Measurements from ENCODE around the gene RBFA.

Gene RBFA

DNA sequence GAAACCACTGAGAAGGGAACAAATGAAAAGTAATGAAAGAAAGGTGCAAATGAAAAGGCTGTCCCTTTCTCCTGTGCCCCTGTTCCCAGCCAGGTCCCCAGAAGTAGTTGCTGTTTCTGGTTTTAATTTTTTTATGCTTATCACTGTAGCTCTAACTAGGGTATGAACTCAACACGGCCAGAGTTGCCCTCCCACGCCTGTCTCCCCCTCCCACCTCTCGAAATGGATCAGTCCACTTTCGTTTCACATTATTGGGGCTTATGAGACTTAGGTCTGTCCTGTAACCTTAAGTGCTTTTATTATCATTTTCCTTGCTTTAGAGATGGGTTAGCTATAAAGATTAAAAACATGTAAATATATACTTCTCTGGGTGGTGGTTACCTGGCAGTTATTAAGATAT lies 8.6 kb downstream of the RBFA start:
- Mint-ChIP-seq H3K27me3 (ENCODE audit: low read depth, poor library complexity) (peaks cover 3% of the 10 kb centered on the region), H3K27ac (peak overlapping the region; percentile 31), H3K36me3 (ENCODE audit: low read depth) (peaks cover 90% of the 10 kb centered on the region), H3K4me3 (no peak overlapping the region), H3K9me3 (peaks cover 5% of the 10 kb centered on the region), H3K4me1 (peaks cover 15% of the 10 kb centered on the region)
- TF ChIP-seq, protein P1, sequence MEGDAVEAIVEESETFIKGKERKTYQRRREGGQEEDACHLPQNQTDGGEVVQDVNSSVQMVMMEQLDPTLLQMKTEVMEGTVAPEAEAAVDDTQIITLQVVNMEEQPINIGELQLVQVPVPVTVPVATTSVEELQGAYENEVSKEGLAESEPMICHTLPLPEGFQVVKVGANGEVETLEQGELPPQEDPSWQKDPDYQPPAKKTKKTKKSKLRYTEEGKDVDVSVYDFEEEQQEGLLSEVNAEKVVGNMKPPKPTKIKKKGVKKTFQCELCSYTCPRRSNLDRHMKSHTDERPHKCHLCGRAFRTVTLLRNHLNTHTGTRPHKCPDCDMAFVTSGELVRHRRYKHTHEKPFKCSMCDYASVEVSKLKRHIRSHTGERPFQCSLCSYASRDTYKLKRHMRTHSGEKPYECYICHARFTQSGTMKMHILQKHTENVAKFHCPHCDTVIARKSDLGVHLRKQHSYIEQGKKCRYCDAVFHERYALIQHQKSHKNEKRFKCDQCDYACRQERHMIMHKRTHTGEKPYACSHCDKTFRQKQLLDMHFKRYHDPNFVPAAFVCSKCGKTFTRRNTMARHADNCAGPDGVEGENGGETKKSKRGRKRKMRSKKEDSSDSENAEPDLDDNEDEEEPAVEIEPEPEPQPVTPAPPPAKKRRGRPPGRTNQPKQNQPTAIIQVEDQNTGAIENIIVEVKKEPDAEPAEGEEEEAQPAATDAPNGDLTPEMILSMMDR (IDR thresholded peaks at IDR 0.05) = no peak
- DNase-seq = no peak

- TF ChIP-seq, protein P1 (IDR thresholded peaks at IDR 0.05) = no peak
- Mint-ChIP-seq H3K4me1 (peaks cover 6% of the 10 kb centered on the region), H3K4me3 (no peak overlapping the region), H3K9me3 (peaks cover 17% of the 10 kb centered on the region), H3K36me3 (ENCODE audit: low read depth) (peaks cover 91% of the 10 kb centered on the region), H3K27ac (peak overlapping the region; percentile 71), H3K27me3 (ENCODE audit: low read depth, poor library complexity) (peaks cover 3% of the 10 kb centered on the region)
- DNase-seq = no peak
Observed at GRCh38 chr18:80044072-80044471, 9.8 kb downstream of the RBFA start.

- Mint-ChIP-seq H3K36me3 (ENCODE audit: low read depth) (peaks cover 91% of the 10 kb centered on the region), H3K9me3 (peaks cover 35% of the 10 kb centered on the region), H3K27ac (peak overlapping the region; percentile 57), H3K27me3 (ENCODE audit: low read depth, poor library complexity) (peaks cover 3% of the 10 kb centered on the region), H3K4me1 (peaks cover 6% of the 10 kb centered on the region), H3K4me3 (no peak overlapping the region)
- TF ChIP-seq, protein P1 (IDR thresholded peaks at IDR 0.05) = no peak
- no peak for DNase-seq
Observed at GRCh38 chr18:80046011-80046410, 11.8 kb downstream of the RBFA start.

DNA sequence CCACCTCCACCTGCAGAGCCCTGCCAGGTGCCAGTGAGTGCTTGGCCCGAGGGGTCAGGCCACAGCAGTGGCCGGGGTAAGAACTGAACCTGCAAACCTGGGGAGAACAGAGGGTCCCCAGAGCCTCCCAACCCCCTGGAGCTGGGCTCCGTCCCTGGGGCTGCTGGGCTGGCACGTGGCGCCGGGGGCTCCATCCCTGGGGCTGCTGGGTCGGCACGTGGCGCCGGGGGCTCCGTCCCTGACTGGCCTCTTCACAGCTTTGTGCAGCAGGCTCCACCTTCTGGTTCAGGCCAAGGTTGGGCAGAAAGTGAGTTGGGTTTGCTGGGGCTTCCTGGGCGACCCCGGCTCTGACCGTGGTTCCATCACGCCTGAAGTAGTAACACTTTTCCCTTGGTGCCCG lies 12.2 kb downstream of the RBFA start:
- Mint-ChIP-seq H3K9me3 (peaks cover 39% of the 10 kb centered on the region), H3K4me3 (no peak overlapping the region), H3K27me3 (ENCODE audit: low read depth, poor library complexity) (peaks cover 3% of the 10 kb centered on the region), H3K27ac (peak overlapping the region; percentile 22), H3K36me3 (ENCODE audit: low read depth) (peaks cover 91% of the 10 kb centered on the region), H3K4me1 (peaks cover 6% of the 10 kb centered on the region)
- TF ChIP-seq, protein P1 (IDR thresholded peaks at IDR 0.05) = no peak
- no peak for DNase-seq

DNA sequence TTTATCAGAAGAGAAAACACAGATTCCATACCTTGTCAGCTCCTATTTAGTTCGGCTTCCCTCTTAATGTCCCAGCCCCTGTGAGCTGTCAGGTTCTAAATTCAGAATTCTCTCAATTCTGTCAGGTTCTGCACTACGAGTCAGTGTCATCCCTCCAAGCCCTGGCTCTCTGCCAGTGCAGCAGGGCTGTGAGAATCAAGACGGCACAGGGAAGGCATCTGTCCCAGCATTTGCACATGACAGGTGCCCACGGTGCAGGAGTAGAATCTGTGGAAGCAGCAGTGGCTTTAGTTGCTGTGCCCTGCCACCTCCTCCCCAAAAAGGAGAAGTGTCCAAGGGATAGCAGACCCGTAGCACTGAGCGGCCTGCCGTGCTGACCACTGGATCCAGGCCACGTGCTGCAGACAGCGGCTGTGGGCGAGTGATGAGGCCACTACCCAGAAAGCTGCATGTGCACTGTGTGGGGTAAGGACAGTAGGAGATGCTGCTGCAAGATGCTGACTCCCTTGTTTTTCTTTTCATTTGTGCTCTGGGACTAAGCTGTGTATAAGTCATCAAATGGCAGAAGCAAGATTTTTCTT lies 12.8 kb downstream of the RBFA start:
- Mint-ChIP-seq H3K27me3 (ENCODE audit: low read depth, poor library complexity) (peaks cover 3% of the 10 kb centered on the region), H3K9me3 (peaks cover 45% of the 10 kb centered on the region), H3K4me3 (no peak overlapping the region), H3K27ac (peak overlapping the region; percentile 22), H3K4me1 (peaks cover 6% of the 10 kb centered on the region), H3K36me3 (ENCODE audit: low read depth) (peaks cover 92% of the 10 kb centered on the region)
- no peak for DNase-seq
- TF ChIP-seq, protein P1 (IDR thresholded peaks at IDR 0.05) = no peak

GRCh38 chr18:80050797-80051196 lies 16.6 kb downstream of the RBFA start:
- no peak for DNase-seq
- Mint-ChIP-seq H3K36me3 (ENCODE audit: low read depth) (peaks cover 89% of the 10 kb centered on the region), H3K4me3 (no peak overlapping the region), H3K9me3 (peaks cover 82% of the 10 kb centered on the region), H3K4me1 (no peaks in the 10 kb centered on the region), H3K27me3 (ENCODE audit: low read depth, poor library complexity) (peaks cover 3% of the 10 kb centered on the region), H3K27ac (no peak overlapping the region)
- TF ChIP-seq, protein P1 (IDR thresholded peaks at IDR 0.05) = no peak

All from nephron progenitor cell (in vitro differentiated cells).